ENCODE results near the gene CCDC3. TPM values are rescaled to one million over a fixed set of nuclear protein-coding genes. Genes with fewer than 3 reads are reported as not detected.

CCDC3 gene
- total RNA-seq, 1 donor from 2014 or later: 122 TPM

DNA sequence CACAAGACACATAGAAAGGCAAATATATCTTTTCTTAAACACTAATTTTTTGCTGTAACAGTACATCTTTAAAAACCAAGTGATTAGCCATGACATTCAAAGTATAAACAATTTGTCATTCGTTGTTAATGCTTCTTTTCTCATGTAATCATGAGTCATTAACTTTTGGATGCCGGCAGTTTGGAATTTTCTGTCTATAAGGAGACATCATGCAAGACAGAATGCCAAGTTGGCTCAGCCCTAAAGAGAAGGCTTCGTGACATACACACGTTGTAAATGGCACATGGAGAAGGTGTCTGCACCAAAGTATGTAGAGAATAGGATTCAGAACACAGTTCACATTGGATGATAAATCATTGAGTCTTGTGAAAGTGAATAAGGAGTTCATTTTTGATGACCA, 35.9 kb downstream of the CCDC3 start:
- DNase-seq (ENCODE audit: low spot score): no peak

GRCh38 chr10:12962556-12962955, 39.0 kb downstream of the CCDC3 start:
- no peak for DNase-seq (ENCODE audit: low spot score)

DNA sequence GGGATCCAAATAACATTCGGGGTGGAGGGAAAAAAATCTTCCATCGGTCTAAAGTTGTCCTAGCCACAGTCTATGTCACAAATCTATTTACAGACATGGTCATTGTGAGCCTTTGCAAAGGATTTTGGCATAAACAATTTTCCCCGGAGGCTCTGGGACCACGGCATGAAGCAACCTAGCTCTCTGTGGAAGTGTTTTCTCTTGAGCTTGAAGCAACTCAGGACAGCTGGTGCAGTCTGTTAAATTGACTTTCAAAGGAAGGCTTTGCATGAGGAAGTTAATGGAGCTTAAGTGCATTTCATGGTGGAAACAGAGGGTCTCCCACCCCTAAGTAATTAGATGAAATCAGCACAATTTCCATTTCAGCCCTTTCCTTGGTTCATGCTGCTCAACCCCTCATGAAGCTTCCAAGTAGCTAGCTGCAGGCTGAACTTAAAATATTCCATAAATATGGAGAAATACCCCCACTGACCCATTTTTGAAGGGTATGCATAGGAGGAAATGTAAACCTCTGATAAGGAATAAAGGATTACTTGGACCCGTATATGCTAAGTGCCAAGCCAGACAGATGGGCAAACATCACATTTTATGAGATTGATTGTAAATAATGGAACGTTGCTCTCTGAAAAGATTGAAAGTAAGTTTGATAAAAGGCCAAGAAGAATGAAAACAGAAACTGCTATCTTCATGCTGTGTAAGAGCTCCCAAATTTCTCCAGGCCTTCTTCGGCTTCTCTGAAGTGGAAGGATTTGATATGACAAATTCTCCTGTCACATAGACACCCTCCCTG, 39.9 kb downstream of the CCDC3 start:
- DNase-seq (ENCODE audit: low spot score): no peak

DNA sequence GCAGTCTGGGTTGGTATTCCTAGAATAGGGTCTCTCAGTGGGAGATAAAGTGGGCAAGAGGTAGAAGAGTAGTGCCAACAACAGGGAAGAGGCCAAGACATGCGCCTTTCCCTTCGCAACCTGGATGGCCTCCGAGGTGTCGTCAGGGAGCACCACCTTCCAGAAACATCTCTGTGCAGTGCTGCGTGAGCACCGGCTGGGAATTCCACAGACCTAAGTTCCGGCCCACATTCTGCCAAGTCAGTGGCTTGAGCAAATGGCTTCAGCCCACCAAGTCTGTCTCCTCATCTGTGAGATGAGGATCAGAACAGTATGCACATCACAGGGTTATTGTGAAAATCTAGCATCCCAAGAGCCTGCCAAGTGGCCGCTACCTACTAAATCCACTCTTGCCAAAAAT, 40.6 kb downstream of the CCDC3 start:
- no peak for DNase-seq (ENCODE audit: low spot score)

DNA sequence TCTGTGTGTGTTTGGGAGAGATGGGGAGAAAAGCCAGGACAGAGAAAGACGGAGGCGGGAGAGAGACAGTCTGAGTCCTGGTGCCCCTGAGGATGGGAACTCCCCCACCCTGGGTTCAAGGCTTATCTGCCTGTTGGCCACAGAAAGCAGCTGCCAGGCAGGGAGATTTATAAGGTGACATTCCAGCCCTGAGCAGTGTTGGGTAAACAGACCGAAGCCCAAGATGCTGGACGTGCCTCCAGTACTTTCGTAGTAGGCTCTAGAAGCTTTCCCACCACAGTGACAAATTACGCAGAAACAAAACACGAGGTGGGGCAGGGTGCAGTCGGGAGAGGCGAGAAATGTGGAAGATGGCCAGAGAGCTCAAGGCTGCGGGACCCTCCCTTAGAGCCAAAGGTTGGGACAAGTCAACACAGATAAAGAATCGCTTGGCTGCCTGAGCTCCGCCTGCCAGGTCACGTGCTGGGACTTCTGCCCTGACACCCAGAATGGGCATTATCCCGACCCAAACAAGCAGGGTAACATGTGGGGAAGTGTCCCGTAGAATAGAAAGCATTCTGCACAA, 41.1 kb downstream of the CCDC3 start:
- DNase-seq (ENCODE audit: low spot score): no peak

DNA sequence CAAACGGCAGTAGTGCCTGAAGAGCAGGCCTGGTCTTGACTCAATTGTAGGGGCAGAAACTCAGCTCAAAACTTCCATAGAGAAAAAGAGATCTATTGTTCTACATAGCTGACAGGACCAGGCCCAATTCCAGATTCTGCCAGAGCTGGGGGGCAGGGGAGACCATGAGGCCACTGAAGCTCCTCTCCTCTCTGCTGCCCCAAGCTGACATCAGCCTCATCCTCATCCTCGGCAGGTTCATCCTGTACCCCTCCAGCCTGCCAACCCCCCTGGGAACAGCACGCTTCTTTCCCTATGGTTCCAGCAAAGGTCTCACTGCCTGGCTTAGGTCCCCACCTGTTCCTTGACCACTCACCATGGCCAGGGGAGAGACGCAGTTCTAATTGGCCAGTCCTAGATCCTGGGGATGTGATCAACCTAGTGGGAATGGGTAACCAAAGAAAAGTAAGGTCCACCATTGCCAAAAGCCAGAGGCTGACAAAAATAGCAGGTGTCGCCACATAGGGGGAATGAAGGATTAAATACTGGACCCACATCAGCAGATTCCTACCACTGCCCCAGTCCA, 42.9 kb downstream of the CCDC3 start:
- no peak for DNase-seq (ENCODE audit: low spot score)

DNA sequence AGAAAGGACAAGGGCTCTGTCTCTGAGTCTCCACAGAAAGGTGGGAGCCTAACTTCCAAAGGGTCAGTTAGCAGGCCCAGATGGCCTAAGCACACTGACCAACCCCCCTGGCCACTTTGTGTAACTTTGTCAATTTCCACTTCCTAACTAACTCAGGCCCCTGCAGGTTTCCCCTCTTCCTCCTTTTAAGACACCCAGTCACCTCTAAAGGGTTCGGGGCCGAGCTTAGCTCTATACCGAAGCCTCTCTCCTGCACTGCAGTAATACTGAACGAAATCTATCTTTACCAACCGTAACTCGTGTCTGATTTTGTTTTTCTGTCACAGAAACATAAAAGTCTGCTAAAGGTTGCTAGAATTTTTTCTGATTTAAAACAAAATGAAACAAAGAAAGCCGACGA, 44.4 kb downstream of the CCDC3 start:
- no peak for DNase-seq (ENCODE audit: low spot score)

DNA sequence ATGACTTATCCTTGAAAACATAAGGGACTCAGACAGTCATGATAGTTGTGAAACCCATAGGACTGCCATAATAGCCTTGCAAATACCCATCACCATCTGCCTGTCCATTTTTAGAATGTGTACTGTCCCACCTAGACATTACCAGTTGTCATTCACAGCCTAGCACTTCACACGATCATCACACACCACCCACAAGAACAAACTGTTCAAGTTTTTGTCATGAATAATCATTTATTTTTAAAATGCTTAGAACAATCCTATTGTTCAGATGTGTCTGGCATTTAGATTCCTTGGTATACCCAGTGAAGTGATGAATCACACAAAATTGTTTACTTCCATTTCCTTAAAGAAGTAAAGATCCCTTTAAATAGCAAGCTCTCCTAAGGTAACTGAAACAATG, 46.6 kb downstream of the CCDC3 start:
- no peak for DNase-seq (ENCODE audit: low spot score)

DNA sequence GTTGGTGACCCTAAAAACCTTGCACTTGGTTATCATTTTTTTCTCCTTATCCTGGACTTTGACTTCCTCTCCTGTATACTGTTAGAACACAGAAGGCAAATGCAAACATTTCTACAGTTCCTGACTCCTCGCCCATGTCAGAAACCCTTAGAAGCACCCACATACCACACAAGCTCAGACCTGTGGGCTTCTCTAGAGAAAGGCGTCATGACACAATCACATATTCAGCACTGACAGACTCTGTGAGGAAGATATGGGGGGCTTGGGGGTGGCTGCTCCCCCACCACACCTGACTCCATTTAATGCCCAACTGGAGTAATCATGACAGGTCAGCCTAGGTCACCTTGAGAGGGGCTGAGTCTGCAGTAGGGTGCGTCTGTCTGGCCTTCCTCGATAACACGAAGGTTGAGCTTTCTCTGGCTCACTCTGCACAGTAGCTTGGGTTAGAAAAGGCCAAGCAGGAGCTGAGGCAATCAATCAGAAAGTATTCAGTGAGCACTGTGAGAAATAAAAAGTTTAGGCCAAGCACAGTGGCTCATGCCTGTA, 50.9 kb downstream of the CCDC3 start:
- DNase-seq (ENCODE audit: low spot score): no peak

GRCh38 chr10:12949248-12949647, 52.3 kb downstream of the CCDC3 start:
- DNase-seq (ENCODE audit: low spot score): no peak

- DNase-seq (ENCODE audit: low spot score): no peak
Measured at GRCh38 chr10:12947741-12948140, 53.8 kb downstream of the CCDC3 start.

DNA sequence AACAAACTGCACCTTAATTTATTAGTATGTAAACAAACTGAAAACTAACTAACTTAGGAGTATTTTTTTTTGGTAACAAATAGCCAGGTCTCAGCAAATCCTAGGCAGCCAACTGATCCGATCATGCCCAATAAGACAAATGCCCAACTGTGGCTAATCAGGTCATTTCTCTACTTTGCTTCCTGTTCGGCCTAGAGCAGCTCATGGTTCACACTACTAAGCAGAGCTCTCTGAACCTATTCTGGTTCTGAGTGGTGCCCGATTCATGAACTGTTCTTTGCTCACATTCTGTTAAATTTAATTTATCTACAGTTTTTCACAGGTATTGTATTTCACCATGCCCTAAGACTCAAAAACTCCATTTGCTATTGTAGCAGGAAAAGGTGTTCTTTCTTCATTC, 55.1 kb downstream of the CCDC3 start:
- no peak for DNase-seq (ENCODE audit: low spot score)

- DNase-seq (ENCODE audit: low spot score): no peak
Measured at GRCh38 chr10:12945690-12946359, 55.7 kb downstream of the CCDC3 start.

DNA sequence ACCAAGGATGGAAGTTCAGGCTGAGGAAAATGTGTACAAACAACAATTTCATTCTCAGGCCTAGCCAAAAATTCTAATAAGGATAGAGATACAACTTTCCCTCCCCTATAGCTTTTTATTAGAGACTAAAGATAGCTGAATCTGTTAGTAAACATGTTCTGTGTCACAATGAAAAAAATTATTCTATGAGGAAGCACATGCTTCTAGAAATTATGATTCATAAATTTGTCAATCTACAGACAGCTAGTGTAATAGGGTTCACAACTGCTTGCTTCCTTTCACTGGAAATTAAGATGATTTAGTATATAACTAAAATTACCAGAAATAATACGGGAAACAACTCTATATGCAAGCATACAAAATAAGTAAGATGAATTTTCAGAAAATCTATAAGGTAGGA, 56.6 kb downstream of the CCDC3 start:
- DNase-seq (ENCODE audit: low spot score): no peak

GRCh38 chr10:12943425-12943824, 58.1 kb downstream of the CCDC3 start:
- no peak for DNase-seq (ENCODE audit: low spot score)

- DNase-seq (ENCODE audit: low spot score): no peak
Measured at GRCh38 chr10:12941966-12942365, 59.5 kb downstream of the CCDC3 start.

- DNase-seq (ENCODE audit: low spot score): no peak
Measured at GRCh38 chr10:12940791-12941190, 60.7 kb downstream of the CCDC3 start.

GRCh38 chr10:12938271-12938670, 63.2 kb downstream of the CCDC3 start:
- no peak for DNase-seq (ENCODE audit: low spot score)

DNA sequence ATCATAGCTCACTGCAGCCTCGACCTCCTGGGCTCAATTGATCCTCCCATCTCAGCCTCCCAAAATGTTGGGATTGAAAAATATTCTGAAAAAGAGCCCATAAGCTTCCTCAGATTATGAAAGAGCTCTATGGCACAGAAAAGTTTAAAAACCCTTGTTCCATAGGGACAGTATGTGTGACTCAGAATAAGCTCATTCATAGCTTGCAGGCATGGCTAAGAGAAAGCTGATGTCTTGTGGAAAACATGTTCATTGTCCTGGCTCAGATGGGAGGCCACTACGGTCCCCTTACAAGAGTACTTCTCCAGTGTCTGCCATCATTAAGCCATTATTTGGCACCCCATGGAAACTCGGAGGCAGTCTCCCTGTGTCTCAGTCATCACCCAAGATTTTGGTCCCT, 64.0 kb downstream of the CCDC3 start:
- no peak for DNase-seq (ENCODE audit: low spot score)

DNA sequence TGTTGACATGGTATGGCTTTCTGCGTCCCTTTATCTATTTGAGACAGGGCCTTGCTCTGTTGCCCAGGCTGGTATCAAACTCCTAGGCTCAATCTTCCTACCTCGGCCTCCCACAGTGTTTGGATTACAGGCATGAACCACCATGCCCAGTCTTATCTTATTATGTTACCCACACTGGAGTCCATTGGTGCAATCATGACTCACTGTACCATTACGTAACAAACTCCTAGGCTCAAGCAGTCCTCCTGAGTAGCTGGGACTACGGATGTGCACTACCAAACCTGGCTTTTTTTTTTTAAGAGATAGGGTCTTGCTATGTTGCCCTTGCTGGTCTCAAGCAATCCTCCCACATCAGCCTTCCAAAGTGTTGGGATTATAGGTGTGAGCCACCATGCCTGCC, 66.7 kb downstream of the CCDC3 start:
- no peak for DNase-seq (ENCODE audit: low spot score)

GRCh38 chr10:12929381-12929780, 72.1 kb downstream of the CCDC3 start:
- no peak for DNase-seq (ENCODE audit: low spot score)

GRCh38 chr10:12928571-12928970, 72.9 kb downstream of the CCDC3 start:
- no peak for DNase-seq (ENCODE audit: low spot score)

All from mesenteric fat pad (tissue), 1 donor.